ENCODE results near the gene MSLN. TPM values are rescaled to one million over a fixed set of nuclear protein-coding genes. Genes with fewer than 3 reads are reported as not detected.

Gene MSLN
- total and polyA plus RNA-seq, 2 of the 8 experiments (the other 6 are each of a cell fraction or from before 2014, with no cell fraction given) = 0.28 to 0.50 TPM

DNA sequence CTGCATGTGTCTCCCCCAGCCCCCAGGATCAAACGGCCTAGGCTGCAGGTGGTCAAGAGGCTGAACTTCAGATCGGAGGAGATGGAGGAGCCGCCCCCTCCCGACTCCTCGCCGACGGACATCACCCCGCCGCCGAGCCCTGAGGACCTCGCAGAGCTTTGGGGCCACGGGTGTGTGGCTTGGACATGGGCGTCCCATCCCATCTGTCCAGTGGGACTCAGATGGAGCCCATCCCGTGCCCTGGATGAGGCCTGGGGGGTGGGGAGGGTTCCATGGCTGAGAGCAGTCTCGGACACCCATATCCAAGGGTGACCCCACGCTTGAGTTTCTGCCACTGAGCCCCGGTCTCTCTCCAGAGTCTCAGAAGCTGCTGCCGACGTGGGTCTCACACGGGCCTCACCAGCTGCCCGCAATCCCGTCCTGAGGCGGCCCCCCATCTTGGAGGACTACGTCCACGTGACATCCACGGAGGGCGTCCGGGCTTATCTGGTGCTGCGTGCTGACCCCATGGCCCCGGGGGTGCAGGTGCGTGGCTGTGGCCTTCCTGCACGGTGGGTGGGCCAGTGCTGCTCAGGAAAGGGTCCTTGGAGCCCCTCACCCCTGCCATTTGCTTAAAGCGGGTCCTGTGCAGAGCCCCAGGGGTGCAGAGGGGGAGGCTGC, 28.8 kb downstream of the MSLN start:
- Histone ChIP-seq H3K4me3 (ENCODE audit: extremely low read depth in 1 of 4, insufficient read depth in 2 of 4, low read depth in 3 of 4, low read length in 4 of 4) (peak overlapping the region; percentile 56 to 77 (median 70)), H4K20me1 (replicated peaks in 1 of 2; ENCODE audit: control insufficient read depth in 1 of 2, insufficient read depth in 2 of 2, low read length in 2 of 2) (peaks cover 6 to 31% of the 10 kb centered on the region in 2 experiments), H3K18ac (ENCODE audit: extremely low read depth, low read length) (no peak overlapping the region), H3K79me1 (ENCODE audit: low read depth, low read length) (peaks cover 5% of the 10 kb centered on the region; the same call in 1 of the 2 replicates), H3K23me2 (ENCODE audit: low read depth, low read length) (peaks cover 9% of the 10 kb centered on the region; the same call in 1 of the 2 replicates), H3K4me2 (ENCODE audit: insufficient read depth in 1 of 2, low read depth in 2 of 2, low read length in 2 of 2) (peak overlapping the region; percentile 38 to 95), H2AK5ac (ENCODE audit: low read depth, low read length) (no peak overlapping the region), H2BK120ac (replicated peaks; ENCODE audit: low read depth, low read length) (no peak overlapping the region), H2BK15ac (ENCODE audit: low read length) (no peak overlapping the region), H3K27ac (ENCODE audit: low read depth, low read length) (no peak overlapping the region), H3K27me3 (replicated peaks in 1 of 4; ENCODE audit: control insufficient read depth in 3 of 4, extremely low read depth in 1 of 4, insufficient read depth in 3 of 4, low read length in 3 of 4) (no peaks in the 10 kb centered on the region), H3K4ac (replicated peaks; ENCODE audit: insufficient read length, low read depth, low read length) (no peak overlapping the region), H2BK12ac (ENCODE audit: low read depth, low read length) (no peak overlapping the region), H4K8ac (ENCODE audit: extremely low read depth, insufficient read depth, low read length) (peak overlapping the region; percentile 38; the same call in 1 of the 2 replicates), H3K36me3 (ENCODE audit: control insufficient read depth in 2 of 4, insufficient read depth in 4 of 4, low read length in 3 of 4) (peaks cover 5 to 48% (median 14%) of the 10 kb centered on the region in 4 experiments; a peak in 5 of 8 replicates), H3K9me3 (ENCODE audit: insufficient read depth in 2 of 2, low read depth in 1 of 2, low read length in 1 of 2) (no peaks in the 10 kb centered on the region), H3K9ac (replicated peaks in 1 of 4; ENCODE audit: extremely low read depth in 1 of 4, low read depth in 3 of 4, low read length in 3 of 4) (peak overlapping the region in 1 of 4 experiments; percentile 81; a peak in 2 of 7 replicates), H2BK5ac (ENCODE audit: low read depth, low read length) (no peak overlapping the region), H2AFZ (ENCODE audit: low read length) (no peak overlapping the region), H3K23ac (ENCODE audit: insufficient read length) (no peak overlapping the region), H3K79me2 (ENCODE audit: control insufficient read depth in 1 of 2, insufficient read depth in 2 of 2, low read length in 2 of 2) (peaks cover 0 to 16% of the 10 kb centered on the region in 2 experiments; a peak in 1 of 4 replicates), H2BK20ac (ENCODE audit: low read length) (no peak overlapping the region), H4K5ac (ENCODE audit: insufficient read length, low read depth, low read length) (no peak overlapping the region), H3K56ac (replicated peaks; ENCODE audit: insufficient read length, low read depth, low read length) (no peak overlapping the region), H3K14ac (ENCODE audit: insufficient read length) (no peak overlapping the region), H3K4me1 (replicated peaks in 1 of 4; ENCODE audit: control insufficient read depth in 3 of 4, insufficient read depth in 4 of 4, low read length in 3 of 4) (peaks cover 0 to 14% (median 6%) of the 10 kb centered on the region in 4 experiments; a peak in 4 of 7 replicates), H4K91ac (replicated peaks; ENCODE audit: insufficient read length, low read length) (no peak overlapping the region)
- DNase-seq (ENCODE audit: low read depth in 1 of 2, low spot score in 2 of 2) (no peak), FAIRE-seq (no peak)
- ChIA-PET CTCF (ENCODE audit: partially characterized antibody) (interaction anchor here (1.0 to 13.7 kb wide), 3 partner anchors 23 to 67 kb away, joined by 3 to 424 read pairs (median 144); partner anchors contain the start of genes ANTKMT, CCDC78, CIAO3 and HAGHL), POLR2A (ENCODE audit: partially characterized antibody) (interaction anchor here (1.0 to 4.4 kb wide), 6 partner anchors 11 to 105 kb away, joined by 3 to 24 read pairs (median 4); partner anchors contain the start of genes ANTKMT, GNG13 and JMJD8)
- 83% methylated on average over 33 of the region's 33 CpGs; no CpG with 5 or more reads in 1 of the 2 experiments for WGBS, 2 experiments (ENCODE audit: extremely low coverage in 1 of 2, insufficient coverage in 1 of 2, insufficient read length in 1 of 2, insufficient replicate concordance in 2 of 2, low coverage in 1 of 2, low lambda C conversion rate in 2 of 2, missing lambda C conversion rate in 1 of 2)
- no peak for TF ChIP-seq CEBPB (IDR thresholded peaks at IDR 0.05; ENCODE audit: low read depth, low read length)
- TF ChIP-seq NRF1 (IDR thresholded peaks at IDR 0.05; ENCODE audit: low read depth, low read length) = no peak
- no peak for TF ChIP-seq CHD2 (IDR thresholded peaks at IDR 0.05; ENCODE audit: low read length)
- no peak for TF ChIP-seq POLR2A (IDR thresholded peaks at IDR 0.05; ENCODE audit: control extremely low read depth in 1 of 2, low read depth in 2 of 2, low read length in 2 of 2)
- no peak for TF ChIP-seq USF2 (IDR thresholded peaks at IDR 0.05; ENCODE audit: low read length)
- TF ChIP-seq BACH1 (IDR thresholded peaks at IDR 0.05; ENCODE audit: low read length) = no peak
- no peak for TF ChIP-seq CBX5 (IDR thresholded peaks at IDR 0.05; ENCODE audit: low read depth, low read length)
- no peak for TF ChIP-seq KDM4A (IDR thresholded peaks at IDR 0.05; ENCODE audit: low read depth, low read length, severe bottlenecking)
- no peak for TF ChIP-seq YY1 (IDR thresholded peaks at IDR 0.05; ENCODE audit: low read depth, low read length)
- no peak for TF ChIP-seq NANOG (IDR thresholded peaks at IDR 0.05; ENCODE audit: insufficient read depth, low read depth, low read length, poor library complexity, severe bottlenecking)
- TF ChIP-seq RFX5 (IDR thresholded peaks at IDR 0.05; ENCODE audit: borderline replicate concordance, low read depth, low read length) = no peak
